Thyroid gland (tissue), 4 donors: ENCODE data around the gene EPS15.

Experiments used
- POLR2A ChIP-seq, 2 donors: fragments of 450-650 bp; IDR thresholded peaks; one replicate each; pipeline ENCODE4 v1.6.1; 2017; ENCODE audit warnings: antibody characterized with exemption in 2 of 2, mild to moderate bottlenecking in 2 of 2, moderate library complexity in 1 of 2
- TF ChIP-seq, protein P1 (sequence below), 6 experiments: fragments of 200-600 bp in 3 of 6; fragments of 450-650 bp in 3 of 6; sonication (generic) in 3 of 6; IDR thresholded peaks; one replicate each; pipeline ENCODE4 v1.5.1; 2016 to 2019; ENCODE audit warnings: antibody characterized with exemption in 6 of 6, mild to moderate bottlenecking in 2 of 6, inconsistent platforms in 1 of 6, moderate library complexity in 1 of 6

DNA sequence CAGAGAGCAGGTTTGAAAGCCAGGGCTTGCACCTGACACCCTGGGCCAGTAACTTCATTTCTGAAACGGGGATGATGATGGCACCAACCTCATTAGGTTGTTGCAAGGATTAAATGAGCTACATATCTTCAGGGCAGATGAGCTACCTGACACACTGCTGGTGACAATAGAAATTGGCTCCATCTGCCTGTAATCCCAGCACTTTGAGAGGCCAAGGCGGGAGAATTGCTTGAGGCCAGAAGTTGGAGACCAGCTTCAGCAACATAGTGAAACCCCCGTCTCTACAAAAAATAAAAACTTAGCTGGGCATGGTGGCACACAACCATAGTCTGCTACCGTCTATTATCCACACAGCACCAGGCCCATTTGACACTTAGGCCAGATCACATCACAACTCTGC, 182.4 kb downstream of the EPS15 start:
- TF ChIP-seq, protein P1, sequence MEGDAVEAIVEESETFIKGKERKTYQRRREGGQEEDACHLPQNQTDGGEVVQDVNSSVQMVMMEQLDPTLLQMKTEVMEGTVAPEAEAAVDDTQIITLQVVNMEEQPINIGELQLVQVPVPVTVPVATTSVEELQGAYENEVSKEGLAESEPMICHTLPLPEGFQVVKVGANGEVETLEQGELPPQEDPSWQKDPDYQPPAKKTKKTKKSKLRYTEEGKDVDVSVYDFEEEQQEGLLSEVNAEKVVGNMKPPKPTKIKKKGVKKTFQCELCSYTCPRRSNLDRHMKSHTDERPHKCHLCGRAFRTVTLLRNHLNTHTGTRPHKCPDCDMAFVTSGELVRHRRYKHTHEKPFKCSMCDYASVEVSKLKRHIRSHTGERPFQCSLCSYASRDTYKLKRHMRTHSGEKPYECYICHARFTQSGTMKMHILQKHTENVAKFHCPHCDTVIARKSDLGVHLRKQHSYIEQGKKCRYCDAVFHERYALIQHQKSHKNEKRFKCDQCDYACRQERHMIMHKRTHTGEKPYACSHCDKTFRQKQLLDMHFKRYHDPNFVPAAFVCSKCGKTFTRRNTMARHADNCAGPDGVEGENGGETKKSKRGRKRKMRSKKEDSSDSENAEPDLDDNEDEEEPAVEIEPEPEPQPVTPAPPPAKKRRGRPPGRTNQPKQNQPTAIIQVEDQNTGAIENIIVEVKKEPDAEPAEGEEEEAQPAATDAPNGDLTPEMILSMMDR (IDR thresholded peaks at IDR 0.05): no peak
- TF ChIP-seq POLR2A (IDR thresholded peaks at IDR 0.05): no peak
